ENCODE results near the gene GNL1.

GNL1 gene

DNA sequence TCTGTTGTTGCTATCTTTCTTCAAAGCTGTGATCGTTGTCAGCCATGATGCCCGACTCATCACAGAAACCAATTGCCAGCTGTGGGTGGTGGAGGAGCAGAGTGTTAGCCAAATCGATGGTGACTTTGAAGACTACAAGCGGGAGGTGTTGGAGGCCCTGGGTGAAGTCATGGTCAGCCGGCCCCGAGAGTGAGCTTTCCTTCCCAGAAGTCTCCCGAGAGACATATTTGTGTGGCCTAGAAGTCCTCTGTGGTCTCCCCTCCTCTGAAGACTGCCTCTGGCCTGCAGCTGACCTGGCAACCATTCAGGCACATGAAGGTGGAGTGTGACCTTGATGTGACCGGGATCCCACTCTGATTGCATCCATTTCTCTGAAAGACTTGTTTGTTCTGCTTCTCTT, 34.2 kb upstream of the GNL1 start:
- H3K4me3 ChIP-seq (ENCODE audit: low read depth, low read length): no peak overlapping the region
- TF ChIP-seq, protein P1, sequence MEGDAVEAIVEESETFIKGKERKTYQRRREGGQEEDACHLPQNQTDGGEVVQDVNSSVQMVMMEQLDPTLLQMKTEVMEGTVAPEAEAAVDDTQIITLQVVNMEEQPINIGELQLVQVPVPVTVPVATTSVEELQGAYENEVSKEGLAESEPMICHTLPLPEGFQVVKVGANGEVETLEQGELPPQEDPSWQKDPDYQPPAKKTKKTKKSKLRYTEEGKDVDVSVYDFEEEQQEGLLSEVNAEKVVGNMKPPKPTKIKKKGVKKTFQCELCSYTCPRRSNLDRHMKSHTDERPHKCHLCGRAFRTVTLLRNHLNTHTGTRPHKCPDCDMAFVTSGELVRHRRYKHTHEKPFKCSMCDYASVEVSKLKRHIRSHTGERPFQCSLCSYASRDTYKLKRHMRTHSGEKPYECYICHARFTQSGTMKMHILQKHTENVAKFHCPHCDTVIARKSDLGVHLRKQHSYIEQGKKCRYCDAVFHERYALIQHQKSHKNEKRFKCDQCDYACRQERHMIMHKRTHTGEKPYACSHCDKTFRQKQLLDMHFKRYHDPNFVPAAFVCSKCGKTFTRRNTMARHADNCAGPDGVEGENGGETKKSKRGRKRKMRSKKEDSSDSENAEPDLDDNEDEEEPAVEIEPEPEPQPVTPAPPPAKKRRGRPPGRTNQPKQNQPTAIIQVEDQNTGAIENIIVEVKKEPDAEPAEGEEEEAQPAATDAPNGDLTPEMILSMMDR (IDR thresholded peaks at IDR 0.05; ENCODE audit: low read depth, low read length): no peak
- TF ChIP-seq POLR2A (IDR thresholded peaks at IDR 0.05; ENCODE audit: extremely low read depth, insufficient read length) (no peak), MYC (IDR thresholded peaks at IDR 0.05; ENCODE audit: low read depth, low read length) (no peak)
- TF ChIP-seq, protein P2, sequence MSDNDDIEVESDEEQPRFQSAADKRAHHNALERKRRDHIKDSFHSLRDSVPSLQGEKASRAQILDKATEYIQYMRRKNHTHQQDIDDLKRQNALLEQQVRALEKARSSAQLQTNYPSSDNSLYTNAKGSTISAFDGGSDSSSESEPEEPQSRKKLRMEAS (IDR thresholded peaks at IDR 0.05; ENCODE audit: low read depth, low read length): no peak
- no peak for DNase-seq (ENCODE audit: low read depth)

DNA sequence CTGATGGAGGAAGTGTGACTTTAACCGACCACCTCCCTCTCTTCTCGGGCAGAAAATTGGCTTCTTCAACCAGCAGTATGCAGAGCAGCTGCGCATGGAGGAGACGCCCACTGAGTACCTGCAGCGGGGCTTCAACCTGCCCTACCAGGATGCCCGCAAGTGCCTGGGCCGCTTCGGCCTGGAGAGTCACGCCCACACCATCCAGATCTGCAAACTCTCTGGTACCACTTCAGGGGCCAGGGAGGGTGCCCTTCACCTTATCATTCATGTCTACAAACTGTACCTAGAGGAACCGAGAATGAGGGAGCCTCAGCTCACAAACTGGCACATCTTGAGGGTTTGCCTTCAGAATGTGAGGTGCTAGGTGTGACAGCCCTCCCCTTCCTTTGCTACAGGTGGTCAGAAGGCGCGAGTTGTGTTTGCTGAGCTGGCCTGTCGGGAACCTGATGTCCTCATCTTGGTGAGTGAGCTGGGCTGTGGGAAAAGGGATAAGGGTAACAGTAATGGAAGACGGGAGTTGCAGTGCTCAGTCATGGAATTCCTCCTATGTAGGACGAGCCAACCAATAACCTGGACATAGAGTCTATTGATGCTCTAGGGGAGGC, 33.6 kb upstream of the GNL1 start:
- TF ChIP-seq MYC (IDR thresholded peaks at IDR 0.05; ENCODE audit: low read depth, low read length) (no peak), POLR2A (IDR thresholded peaks at IDR 0.05; ENCODE audit: extremely low read depth, insufficient read length) (no peak)
- TF ChIP-seq, protein P2 (IDR thresholded peaks at IDR 0.05; ENCODE audit: low read depth, low read length): no peak
- TF ChIP-seq, protein P1 (IDR thresholded peaks at IDR 0.05; ENCODE audit: low read depth, low read length): no peak
- no peak for DNase-seq (ENCODE audit: low read depth)
- no peak overlapping the region for H3K4me3 ChIP-seq (ENCODE audit: low read depth, low read length)

DNA sequence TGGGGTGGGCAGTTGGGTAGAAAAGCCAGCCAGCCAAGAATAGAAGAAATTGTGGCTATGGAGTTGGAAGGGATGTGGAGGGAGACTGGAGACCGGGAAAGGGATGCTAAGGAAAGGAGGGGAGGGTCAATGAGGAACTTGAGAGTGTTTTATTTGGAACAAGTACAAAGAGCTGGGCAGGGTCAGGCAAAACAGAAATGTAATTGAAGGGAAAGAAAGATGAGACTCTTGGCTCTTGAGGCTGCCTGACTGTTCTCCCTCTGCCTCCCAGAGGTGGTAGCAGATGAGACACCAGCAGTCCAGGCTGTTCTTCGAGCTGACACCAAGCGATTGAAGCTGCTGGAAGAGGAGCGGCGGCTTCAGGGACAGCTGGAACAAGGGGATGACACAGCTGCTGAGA, 27.6 kb upstream of the GNL1 start:
- no peak for TF ChIP-seq POLR2A (IDR thresholded peaks at IDR 0.05; ENCODE audit: extremely low read depth, insufficient read length)
- TF ChIP-seq, protein P2 (IDR thresholded peaks at IDR 0.05; ENCODE audit: low read depth, low read length): no peak
- TF ChIP-seq MYC (IDR thresholded peaks at IDR 0.05; ENCODE audit: low read depth, low read length): no peak
- TF ChIP-seq, protein P1 (IDR thresholded peaks at IDR 0.05; ENCODE audit: low read depth, low read length): no peak
- no peak overlapping the region for H3K4me3 ChIP-seq (ENCODE audit: low read depth, low read length)
- no peak for DNase-seq (ENCODE audit: low read depth)

DNA sequence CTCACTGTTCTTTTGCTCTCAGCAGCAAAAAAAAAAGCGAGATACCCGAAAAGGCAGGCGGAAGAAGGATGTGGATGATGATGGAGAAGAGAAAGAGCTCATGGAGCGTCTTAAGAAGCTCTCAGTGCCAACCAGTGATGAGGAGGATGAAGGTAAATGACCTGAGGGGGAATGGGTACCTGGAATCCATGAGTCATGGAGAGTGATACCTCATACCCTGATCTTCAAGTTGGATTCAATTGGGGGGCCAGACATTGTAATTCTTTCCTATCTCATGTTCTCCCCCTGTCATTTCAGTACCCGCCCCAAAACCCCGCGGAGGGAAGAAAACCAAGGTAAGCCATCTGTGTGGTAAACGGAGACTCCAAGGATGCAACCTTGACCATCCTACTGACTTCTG, 21.8 kb upstream of the GNL1 start:
- no peak for DNase-seq (ENCODE audit: low read depth)
- TF ChIP-seq MYC (IDR thresholded peaks at IDR 0.05; ENCODE audit: low read depth, low read length) (no peak), POLR2A (IDR thresholded peaks at IDR 0.05; ENCODE audit: extremely low read depth, insufficient read length) (no peak)
- TF ChIP-seq, protein P1 (IDR thresholded peaks at IDR 0.05; ENCODE audit: low read depth, low read length): no peak
- TF ChIP-seq, protein P2 (IDR thresholded peaks at IDR 0.05; ENCODE audit: low read depth, low read length): no peak
- H3K4me3 ChIP-seq (ENCODE audit: low read depth, low read length): no peak overlapping the region

DNA sequence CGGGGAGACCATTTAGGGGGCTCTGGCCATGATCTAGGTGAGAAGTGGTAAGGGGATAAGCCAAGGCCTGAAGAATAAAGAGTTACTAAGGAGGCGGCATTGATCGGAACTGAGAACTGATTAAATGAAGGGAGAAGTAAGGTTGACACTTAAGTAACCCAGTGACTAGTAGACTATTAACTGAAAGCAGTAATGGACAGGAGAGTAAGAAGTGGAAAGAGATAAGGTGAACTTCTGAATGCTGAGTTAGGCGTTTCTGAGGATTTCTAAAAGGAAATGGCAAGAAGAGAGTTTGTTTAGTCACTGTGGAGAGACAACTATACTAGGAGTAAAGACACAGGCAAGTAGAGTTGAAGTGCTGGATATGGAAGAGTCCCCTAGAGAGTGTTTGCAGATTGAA, 16.8 kb upstream of the GNL1 start:
- no peak for TF ChIP-seq POLR2A (IDR thresholded peaks at IDR 0.05; ENCODE audit: extremely low read depth, insufficient read length)
- TF ChIP-seq, protein P1 (IDR thresholded peaks at IDR 0.05; ENCODE audit: low read depth, low read length): no peak
- TF ChIP-seq, protein P2 (IDR thresholded peaks at IDR 0.05; ENCODE audit: low read depth, low read length): no peak
- TF ChIP-seq MYC (IDR thresholded peaks at IDR 0.05; ENCODE audit: low read depth, low read length): no peak
- H3K4me3 ChIP-seq (ENCODE audit: low read depth, low read length): peak overlapping the region; percentile 87
- DNase-seq (ENCODE audit: low read depth): no peak
